GM19438 (cell line): ENCODE results near the gene KRT13.

Experiments
- ATAC-seq: cut with Tn5 transposase; IDR thresholded peaks from one replicate; pipeline ENCODE4 v1.9.1; 2021; ENCODE audit warnings: low read depth; ENCODE audit not compliant: unreplicated experiment

The KRT13 gene

DNA sequence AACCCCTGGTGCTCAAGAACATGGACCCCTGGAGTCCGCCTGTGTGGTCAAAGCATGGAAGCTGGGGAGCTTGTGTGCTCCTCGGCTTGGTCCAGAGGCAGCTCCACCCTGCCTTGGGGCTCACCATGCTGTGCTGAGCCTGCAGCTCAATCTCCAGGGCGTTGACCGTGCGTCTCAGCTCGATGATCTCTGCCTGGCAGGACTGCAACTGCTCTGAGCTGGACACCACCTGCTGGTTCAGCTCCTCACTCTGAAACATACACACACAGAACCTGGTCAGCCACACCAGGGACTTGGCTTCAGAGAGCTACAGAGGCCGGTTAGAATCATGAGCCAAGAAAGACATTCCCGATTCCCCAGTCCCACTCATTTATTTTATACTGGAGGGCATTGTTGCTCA lies 27.2 kb downstream of the KRT13 start:
- no peak for ATAC-seq

DNA sequence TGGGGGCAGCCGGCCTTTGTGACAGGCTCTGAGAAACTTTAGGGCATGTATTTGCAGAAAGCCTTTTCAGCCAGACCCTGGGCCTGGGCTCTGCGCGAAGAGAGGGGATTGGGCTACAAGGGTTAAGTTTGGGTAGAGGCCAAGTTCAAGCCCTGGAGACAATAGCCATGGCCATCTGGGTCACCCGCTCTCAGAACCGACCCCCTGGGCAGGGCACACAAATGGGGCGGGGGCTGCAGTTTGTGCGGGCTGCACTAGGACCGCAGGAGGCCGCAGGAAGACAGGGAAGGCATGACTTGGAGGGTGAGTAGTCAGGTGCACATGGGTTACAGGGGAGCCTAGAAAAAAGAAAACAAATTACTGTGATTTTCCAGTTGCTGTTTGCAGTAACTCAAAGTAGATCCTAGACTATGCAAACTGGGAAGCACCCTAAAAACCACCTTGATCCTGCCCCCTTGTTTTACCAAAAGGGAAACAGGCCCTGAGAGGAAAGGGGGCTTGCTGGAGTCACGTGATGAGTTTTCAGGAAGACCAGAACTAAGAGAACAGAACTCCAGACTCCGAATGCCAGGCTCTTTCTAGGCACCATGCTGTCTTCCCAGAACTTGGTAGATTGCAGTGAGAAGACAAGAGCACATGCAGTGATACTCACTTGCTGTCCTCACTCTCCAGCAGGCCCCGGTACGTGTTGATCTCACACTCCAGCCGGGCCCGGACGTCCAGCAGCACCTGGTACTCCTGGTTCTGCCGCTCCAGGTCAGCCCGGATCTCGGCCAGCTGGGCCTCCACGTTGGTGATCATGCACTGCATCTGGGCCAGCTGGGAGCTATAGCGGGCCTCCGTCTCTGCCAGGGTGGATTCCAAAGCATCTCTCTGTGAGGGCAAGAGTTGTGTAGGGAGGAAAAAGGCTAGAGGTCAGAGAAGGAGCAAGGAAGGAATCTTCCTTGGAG lies 28.3 kb downstream of the KRT13 start:
- no peak for ATAC-seq

DNA sequence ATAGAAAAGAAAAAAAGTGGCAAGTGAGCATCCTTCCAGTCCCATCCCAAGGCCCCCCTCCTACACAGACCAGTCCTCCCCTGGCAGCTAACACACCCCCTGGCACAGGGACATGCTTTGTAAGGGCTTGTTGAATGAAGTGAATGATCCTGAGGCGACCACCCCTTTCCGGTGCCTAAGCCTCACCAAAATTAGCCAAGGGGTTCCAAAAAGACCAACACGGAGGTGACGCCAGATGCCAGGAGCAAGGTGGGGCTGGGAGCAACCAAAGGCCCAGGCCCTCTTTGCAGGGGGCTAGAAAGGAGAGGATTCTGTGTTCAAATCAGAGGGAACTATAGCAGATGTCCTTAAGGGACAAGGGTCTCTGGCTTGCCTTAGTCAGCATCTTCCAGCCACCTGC lies 30.0 kb downstream of the KRT13 start:
- no peak for ATAC-seq

DNA sequence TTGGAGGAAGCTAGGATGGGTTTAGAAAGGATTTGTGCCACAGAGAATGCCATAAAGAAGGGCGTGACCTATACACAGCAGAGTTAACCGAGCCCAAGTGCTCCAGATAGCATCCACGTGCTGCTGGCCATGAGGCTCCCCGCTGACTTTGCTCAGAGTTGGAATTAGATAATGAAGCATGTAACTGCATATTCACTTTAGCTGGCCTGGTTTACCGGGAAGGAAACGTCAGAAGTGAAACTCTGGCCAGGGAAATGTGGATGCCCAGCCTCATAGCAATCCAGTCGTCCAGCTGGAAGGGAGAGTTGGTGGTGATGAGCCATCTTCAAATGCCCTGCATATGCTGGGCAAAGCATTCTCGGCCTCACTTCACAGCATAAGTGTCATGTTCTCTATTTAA lies 30.5 kb downstream of the KRT13 start:
- no peak for ATAC-seq

DNA sequence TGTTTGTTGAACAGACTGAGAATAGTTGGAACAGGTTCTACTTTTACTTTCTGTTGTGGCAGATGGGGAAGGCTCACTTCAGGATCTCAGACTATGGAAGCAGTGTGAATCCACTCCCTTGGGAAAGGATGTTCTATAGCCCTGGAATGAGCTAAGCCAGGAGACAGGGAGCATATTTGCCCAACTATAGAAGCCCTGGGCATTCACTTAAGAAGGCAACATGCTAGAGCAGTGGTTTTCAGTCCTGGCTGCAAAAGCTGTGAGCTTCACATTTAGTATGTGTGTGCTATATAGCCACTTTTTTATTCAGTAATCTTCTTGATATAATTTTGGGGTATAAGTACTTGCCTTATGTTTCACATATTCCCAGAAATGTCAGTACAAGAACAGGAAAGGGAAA lies 37.1 kb downstream of the KRT13 start:
- ATAC-seq: no peak

DNA sequence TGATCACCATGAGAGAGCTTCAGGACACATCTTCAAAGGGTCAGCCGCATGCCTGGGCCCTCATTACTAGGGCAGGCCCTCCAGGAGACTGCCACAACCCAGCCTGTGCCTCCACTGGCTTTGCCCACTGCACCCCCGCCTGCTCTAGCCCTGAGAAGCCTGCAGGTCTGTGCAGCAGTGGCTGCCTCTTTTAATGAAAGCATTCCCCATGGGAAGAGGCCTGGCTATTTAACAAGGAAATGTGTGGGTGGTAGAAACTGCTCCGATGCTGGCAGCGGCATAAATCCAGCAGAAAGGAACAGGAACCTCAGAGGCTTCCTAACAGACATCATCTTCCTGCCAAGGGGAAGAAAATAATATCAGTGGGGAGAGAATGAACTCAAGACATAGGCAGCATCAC lies 37.9 kb downstream of the KRT13 start:
- ATAC-seq: no peak

DNA sequence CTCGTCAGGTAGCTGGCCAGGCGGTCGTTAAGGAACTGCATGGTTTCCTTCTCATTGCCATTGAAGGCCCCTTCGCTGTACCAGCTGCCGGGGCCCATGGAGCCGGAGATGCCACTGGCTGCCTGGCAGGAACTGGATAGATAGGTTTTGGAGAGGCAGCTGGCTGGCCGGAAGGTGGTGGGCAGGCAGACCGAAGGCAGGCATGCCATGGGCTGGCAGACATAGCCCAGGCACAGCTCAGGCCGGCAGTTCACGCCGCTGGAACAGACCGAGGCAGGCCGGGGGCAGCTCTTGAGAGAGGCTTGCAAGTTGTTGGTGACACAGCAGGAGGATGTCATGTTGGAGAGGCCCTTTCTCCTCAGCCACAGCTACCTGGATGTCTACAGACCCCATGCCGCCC lies 38.4 kb downstream of the KRT13 start, which contains the start of gene KRT32:
KRT32 (minus strand) TSS at position 399 of the 400 bp plus-strand sequence; CDS start at position 338, 61 bp downstream.
- ATAC-seq: no peak

DNA sequence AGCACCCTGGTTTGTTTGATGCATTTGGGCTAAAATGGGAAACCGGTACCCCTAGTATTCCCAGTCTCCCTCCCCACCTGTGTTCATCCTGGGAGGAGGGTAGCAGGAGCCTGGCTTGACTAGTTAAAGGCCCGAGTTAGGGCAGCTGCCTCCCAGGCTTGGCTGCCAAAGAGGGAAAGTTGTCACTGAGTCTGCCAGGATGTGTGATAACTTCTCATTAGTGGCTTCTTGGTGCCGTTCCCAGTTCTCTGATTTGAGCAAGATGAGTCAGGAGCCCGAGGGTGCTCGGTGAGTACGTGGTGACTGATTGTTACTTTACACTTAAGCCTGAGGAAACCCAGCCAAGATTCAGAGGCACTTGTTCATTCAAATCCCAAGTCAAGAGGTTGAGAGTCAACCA lies 40.7 kb downstream of the KRT13 start:
- ATAC-seq: no peak

DNA sequence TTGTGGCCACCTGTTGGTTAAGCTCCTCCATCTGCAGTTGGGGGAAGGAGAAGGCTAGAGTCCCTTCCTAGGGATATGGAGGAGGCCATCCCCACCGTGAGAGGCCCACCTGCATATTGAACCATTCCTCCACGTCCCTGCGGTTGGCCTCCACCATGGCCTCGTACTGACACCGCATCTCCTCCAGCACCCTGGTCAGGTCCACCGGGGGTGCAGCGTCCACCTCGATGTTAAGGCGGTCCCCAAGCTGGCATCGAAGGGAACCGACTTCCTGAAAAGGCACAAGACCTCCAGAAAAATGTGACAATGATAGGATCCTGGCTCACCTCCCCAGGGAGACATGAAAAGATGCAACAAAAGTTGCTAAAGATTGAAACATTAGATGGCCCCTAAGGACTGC lies 41.2 kb downstream of the KRT13 start:
- ATAC-seq: no peak

DNA sequence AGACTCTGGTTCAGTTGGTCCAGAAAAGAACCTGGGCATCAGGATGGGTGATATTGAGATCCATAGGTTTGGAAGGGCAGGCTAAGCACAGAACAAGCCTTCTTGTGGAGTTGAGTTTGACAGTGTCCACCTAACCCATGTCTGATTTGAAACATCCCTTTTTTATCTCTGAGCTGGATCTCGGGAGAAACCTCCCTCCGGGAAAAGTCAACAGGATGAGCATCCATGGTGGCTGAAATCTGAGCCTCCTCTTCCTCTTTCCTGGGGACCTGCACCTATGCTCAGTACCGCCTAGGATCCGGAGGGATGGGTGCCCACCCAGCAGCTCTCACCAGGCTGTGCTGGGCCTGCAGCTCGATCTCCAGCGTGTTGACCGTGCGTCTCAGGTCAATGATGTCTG lies 41.7 kb downstream of the KRT13 start:
- no peak for ATAC-seq

DNA sequence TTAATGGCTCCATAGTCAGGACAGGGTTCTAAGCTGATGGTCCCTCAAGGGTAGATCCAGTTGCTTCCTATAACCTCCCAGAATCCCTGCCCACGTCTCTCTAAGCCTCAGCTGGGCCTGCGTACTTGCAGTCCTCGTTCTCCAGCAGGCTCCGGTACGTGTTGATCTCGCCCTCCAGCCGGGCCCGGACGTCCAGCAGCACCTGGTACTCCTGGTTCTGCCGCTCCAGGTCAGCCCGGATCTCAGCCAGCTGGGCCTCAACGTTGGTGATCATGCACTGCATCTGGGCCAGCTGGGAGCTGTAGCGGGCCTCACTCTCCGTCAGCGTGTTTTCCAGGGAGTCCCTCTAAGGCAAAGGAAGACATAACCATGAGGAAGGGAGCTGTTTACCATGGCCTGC lies 42.7 kb downstream of the KRT13 start:
- ATAC-seq: no peak

DNA sequence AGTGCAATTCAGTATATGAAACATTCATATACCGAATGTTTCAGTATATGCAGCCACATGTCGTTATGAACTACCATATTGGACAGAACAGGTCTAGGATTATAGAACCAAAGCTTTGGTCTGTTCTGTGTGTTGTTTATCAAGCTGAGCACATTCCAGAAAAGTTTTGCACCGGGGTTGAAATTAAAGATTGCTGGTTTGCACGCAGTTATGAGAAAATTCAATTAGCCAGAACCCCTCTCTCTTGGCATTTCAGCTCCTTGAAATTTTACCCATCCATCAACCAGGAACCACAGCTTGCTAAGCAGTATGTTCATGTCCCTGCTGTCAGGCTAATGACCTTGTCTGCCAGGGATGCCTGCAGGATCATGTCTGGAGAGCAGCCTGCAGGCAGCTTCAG lies 47.7 kb downstream of the KRT13 start:
- ATAC-seq: no peak

DNA sequence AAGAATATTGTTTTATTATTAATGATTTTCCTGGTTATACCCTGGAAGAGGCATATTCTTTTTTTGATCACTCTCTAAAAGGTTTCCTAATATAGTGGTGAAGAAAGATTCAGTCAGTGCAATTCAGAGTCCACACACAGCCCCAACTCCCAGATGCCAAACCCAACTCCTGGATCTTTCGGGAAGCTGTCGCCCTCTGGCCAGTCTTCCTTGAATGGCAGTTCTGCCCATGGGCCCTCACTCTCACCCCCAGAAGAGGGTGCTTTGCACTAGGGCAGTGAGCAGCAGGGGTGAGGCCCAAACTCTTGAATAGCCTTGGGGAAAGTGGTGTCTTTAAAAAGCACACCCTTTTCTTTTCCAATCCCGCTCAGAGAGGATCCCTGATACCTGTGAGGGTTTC lies 49.2 kb downstream of the KRT13 start:
- no peak for ATAC-seq

DNA sequence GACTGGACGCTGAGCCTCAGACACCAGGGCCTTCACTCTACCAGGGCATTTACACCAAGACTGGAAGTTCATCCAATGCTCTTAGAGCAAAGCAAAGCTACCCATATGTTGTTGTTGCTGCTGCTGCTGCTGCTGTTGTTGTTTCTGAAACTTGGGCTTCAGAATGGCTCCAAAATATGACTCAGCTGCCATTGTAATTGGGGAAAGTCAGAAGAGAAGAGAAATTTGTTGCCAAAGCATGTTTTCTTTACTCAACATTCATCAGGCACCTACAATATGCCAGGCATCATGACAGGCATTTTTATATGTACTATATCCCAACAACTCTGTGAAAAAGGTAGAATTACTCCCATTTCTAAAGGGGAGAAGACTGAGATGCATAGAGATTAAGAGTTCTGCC lies 50.2 kb downstream of the KRT13 start:
- no peak for ATAC-seq

DNA sequence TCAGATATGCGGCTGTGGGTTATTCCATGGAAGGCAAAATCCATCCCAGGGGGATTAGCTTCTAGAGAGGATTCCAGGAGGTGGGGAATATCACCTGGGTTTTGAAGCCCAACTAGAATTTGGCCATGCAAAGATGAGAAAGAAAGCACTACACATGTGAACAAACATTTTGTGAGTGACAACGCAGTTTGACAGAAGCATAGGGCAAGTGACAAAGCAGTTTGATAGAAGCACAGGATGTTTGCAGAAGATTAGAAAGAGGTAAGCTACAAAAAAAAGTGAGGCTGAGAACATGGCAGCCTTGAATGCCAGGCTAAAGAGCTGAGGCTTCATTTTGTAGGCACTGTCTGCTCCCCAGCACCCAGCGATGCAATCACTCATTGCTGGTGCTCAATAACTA lies 52.3 kb downstream of the KRT13 start:
- no peak for ATAC-seq

DNA sequence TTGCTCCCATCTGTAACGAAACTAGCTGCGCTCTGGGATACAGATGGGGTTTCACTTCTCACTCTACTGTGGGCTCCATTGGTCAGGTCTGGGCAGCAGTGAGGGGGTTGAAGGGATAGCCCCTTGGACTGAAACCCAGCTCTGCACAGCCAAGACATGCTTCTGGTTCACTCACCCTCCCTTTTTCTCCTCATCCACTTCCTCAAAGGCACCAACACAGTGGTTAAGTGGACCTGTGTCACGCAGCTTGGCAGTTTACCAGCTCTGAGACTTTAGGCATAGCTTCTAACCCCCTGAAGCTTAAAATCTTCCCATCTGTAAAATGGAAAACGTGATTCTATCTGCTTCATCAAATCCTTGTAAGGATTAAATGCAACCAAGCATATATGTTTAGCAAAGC lies 53.1 kb downstream of the KRT13 start:
- no peak for ATAC-seq

DNA sequence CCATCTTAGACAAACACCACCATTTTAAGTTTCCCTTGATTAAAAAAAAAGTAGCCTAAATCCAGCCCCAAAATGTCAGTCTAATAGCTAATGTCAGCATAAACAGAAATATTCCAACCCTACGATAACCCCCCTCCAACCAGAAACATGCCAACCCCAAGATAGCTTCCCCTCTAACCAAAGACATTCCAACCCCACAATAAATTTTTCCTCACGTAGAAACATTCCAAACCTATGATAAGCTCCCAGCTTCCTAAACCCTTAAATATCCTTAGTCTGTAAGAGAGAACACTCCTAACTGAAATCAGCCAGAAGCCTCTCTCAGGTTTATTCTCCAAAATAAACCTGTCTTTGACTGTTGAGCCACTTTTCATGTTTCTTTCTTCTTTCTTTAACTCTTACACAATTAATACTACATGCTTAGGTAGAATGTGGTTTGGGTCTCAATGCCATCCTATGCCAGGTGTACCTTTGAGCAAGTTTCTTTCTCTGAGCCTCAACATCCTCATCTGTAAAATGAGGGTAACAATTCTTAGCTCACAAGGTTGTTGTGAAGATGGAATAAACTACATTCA lies 54.2 kb downstream of the KRT13 start:
- no peak for ATAC-seq
